Hepatocyte (in vitro differentiated cells): ENCODE data around the gene RNF168.

Experiments used
- EZH2 ChIP-seq: fragments of 200-600 bp; sonication (generic); IDR thresholded peaks from 2 replicates; pipeline ENCODE4 v1.6.1; 2016; ENCODE audit warnings: antibody characterized with exemption, mild to moderate bottlenecking, borderline replicate concordance
- EZH2phosphoT487 ChIP-seq: fragments of 200-600 bp; sonication (generic); IDR thresholded peaks from one replicate; pipeline ENCODE4 v1.6.1; 2018; ENCODE audit warnings: antibody characterized with exemption, mild to moderate bottlenecking, low read depth, moderate library complexity; ENCODE audit not compliant: unreplicated experiment, severe bottlenecking
- TF ChIP-seq, protein P1 (sequence below): fragments of 200-600 bp; sonication (generic); IDR thresholded peaks from 2 replicates; pipeline ENCODE4 v1.5.1; 2016; ENCODE audit warnings: antibody characterized with exemption, mild to moderate bottlenecking; ENCODE audit not compliant: poor library complexity

DNA sequence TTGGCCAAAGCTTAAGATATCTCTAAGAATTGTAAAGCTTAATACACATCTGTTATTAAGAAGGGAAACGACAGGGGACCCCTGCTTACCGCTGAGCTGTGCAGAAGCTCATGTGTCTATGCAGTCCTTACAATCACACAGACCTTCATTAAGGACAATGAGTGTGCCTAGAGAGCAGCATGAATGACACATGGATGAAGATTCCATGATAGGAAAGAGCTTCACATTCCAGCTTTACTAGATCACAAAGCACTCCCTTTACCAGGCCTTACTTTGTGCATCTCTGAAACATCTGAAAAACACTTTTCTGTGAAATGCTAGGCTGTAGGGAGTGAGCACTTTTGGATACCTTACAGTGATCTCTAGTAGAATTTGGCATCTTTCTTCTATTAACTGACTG is 32.0 kb downstream of the RNF168 start:
- TF ChIP-seq, protein P1, sequence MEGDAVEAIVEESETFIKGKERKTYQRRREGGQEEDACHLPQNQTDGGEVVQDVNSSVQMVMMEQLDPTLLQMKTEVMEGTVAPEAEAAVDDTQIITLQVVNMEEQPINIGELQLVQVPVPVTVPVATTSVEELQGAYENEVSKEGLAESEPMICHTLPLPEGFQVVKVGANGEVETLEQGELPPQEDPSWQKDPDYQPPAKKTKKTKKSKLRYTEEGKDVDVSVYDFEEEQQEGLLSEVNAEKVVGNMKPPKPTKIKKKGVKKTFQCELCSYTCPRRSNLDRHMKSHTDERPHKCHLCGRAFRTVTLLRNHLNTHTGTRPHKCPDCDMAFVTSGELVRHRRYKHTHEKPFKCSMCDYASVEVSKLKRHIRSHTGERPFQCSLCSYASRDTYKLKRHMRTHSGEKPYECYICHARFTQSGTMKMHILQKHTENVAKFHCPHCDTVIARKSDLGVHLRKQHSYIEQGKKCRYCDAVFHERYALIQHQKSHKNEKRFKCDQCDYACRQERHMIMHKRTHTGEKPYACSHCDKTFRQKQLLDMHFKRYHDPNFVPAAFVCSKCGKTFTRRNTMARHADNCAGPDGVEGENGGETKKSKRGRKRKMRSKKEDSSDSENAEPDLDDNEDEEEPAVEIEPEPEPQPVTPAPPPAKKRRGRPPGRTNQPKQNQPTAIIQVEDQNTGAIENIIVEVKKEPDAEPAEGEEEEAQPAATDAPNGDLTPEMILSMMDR: no peak
- TF ChIP-seq EZH2phosphoT487: no peak
- TF ChIP-seq EZH2: no peak
